ENCODE data around the gene TUT7.
A peak's percentile ranks its signal among the peaks of the same experiment; 100 is the strongest.

TUT7 gene

DNA sequence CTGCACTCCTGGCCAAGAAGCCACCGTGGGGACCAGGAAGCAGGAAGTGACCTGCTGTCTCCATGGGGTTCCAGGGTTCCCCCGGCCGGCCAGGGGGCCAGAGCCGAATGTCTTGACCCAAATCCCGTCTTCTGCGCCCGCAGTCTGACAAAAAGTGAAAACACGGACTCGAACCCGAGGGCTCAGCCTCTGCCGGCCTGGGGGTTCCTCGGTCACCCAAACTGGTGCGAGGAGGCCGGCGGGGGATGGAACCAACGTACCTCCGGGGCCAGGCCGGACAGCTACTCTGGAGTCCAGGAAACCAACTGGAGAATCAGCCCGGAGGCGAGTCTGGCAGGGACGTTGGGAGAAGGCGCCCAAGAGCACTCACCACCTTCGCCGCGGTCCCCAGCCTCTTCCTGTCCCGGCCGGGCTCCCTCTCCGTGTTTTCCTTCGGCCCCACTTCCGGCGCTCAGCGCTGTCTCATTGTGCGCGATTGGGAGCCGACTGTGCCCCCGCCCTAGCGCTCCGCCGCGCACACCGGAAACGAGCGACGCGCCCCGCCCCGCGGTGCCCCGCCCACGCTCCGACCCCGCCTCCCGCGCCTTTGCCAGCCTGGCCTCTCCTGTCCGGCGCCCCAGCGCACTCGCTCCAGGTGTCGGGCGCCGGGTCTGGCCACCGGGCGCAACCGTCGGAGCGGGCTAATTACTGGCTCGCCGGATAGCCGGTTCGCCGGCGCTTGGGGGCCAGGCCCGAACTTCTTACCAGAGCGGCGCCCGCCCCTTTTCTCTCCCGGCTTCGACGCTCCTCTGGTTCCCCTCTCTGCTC is at the start of gene TUT7 (continued):
- TF ChIP-seq, protein P1, sequence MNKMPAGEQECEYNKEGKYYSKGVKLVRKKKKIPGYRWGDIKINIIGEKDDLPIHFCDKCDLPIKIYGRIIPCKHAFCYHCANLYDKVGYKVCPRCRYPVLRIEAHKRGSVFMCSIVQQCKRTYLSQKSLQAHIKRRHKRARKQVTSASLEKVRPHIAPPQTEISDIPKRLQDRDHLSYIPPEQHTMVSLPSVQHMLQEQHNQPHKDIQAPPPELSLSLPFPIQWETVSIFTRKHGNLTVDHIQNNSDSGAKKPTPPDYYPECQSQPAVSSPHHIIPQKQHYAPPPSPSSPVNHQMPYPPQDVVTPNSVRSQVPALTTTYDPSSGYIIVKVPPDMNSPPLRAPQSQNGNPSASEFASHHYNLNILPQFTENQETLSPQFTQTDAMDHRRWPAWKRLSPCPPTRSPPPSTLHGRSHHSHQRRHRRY (tag by site-specific recombination; IDR thresholded peaks at IDR 0.05), result no peak
- TF ChIP-seq, protein P2, sequence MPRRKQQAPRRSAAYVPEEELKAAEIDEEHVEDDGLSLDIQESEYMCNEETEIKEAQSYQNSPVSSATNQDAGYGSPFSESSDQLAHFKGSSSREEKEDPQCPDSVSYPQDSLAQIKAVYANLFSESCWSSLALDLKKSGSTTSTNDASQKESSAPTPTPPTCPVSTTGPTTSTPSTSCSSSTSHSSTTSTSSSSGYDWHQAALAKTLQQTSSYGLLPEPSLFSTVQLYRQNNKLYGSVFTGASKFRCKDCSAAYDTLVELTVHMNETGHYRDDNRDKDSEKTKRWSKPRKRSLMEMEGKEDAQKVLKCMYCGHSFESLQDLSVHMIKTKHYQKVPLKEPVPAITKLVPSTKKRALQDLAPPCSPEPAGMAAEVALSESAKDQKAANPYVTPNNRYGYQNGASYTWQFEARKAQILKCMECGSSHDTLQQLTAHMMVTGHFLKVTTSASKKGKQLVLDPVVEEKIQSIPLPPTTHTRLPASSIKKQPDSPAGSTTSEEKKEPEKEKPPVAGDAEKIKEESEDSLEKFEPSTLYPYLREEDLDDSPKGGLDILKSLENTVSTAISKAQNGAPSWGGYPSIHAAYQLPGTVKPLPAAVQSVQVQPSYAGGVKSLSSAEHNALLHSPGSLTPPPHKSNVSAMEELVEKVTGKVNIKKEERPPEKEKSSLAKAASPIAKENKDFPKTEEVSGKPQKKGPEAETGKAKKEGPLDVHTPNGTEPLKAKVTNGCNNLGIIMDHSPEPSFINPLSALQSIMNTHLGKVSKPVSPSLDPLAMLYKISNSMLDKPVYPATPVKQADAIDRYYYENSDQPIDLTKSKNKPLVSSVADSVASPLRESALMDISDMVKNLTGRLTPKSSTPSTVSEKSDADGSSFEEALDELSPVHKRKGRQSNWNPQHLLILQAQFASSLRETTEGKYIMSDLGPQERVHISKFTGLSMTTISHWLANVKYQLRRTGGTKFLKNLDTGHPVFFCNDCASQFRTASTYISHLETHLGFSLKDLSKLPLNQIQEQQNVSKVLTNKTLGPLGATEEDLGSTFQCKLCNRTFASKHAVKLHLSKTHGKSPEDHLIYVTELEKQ (tag by site-specific recombination; IDR thresholded peaks at IDR 0.05; ENCODE audit: borderline replicate concordance), result peak; percentile 63
- no peak for TF ChIP-seq ZNF19 (tag by site-specific recombination; IDR thresholded peaks at IDR 0.05; ENCODE audit: low read depth)
- TF ChIP-seq ZNF837 (tag by site-specific recombination; IDR thresholded peaks at IDR 0.05), result 0 out of 2 replicates have a peak, but pooled peaks have one; percentile 37
- peak; percentile 87 for TF ChIP-seq ZEB2 (tag by site-specific recombination; IDR thresholded peaks at IDR 0.05)
- no peak for TF ChIP-seq ZNF433 (tag by site-specific recombination; IDR thresholded peaks at IDR 0.05; ENCODE audit: low read depth)
- TF ChIP-seq, protein P3, sequence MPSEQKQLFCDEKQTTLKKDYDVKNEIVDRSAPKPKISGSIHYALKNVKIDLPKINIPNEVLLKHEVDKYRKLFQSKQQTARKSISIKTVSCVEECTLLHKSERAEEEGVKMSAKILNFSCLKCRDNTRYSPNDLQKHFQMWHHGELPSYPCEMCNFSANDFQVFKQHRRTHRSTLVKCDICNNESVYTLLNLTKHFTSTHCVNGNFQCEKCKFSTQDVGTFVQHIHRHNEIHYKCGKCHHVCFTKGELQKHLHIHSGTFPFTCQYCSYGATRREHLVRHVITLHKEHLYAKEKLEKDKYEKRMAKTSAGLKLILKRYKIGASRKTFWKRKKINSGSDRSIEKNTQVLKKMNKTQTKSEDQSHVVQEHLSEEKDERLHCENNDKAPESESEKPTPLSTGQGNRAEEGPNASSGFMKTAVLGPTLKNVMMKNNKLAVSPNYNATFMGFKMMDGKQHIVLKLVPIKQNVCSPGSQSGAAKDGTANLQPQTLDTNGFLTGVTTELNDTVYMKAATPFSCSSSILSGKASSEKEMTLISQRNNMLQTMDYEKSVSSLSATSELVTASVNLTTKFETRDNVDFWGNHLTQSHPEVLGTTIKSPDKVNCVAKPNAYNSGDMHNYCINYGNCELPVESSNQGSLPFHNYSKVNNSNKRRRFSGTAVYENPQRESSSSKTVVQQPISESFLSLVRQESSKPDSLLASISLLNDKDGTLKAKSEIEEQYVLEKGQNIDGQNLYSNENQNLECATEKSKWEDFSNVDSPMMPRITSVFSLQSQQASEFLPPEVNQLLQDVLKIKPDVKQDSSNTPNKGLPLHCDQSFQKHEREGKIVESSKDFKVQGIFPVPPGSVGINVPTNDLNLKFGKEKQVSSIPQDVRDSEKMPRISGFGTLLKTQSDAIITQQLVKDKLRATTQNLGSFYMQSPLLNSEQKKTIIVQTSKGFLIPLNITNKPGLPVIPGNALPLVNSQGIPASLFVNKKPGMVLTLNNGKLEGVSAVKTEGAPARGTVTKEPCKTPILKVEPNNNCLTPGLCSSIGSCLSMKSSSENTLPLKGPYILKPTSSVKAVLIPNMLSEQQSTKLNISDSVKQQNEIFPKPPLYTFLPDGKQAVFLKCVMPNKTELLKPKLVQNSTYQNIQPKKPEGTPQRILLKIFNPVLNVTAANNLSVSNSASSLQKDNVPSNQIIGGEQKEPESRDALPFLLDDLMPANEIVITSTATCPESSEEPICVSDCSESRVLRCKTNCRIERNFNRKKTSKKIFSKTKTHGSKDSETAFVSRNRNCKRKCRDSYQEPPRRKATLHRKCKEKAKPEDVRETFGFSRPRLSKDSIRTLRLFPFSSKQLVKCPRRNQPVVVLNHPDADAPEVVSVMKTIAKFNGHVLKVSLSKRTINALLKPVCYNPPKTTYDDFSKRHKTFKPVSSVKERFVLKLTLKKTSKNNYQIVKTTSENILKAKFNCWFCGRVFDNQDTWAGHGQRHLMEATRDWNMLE (tag by site-specific recombination; conservative IDR thresholded peaks at IDR 0.05; ENCODE audit: low read depth), result peak; percentile 47; the same call in 1 of the 2 replicates
- TF ChIP-seq, protein P4, sequence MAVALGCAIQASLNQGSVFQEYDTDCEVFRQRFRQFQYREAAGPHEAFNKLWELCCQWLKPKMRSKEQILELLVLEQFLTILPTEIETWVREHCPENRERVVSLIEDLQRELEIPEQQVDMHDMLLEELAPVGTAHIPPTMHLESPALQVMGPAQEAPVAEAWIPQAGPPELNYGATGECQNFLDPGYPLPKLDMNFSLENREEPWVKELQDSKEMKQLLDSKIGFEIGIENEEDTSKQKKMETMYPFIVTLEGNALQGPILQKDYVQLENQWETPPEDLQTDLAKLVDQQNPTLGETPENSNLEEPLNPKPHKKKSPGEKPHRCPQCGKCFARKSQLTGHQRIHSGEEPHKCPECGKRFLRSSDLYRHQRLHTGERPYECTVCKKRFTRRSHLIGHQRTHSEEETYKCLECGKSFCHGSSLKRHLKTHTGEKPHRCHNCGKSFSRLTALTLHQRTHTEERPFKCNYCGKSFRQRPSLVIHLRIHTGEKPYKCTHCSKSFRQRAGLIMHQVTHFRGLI (tag by site-specific recombination; IDR thresholded peaks at IDR 0.05), result peak; percentile 35
- TF ChIP-seq ZBTB17 (tag by site-specific recombination; IDR thresholded peaks at IDR 0.05), result peak; percentile 79
- no peak for TF ChIP-seq ZNF548 (tag by site-specific recombination; IDR thresholded peaks at IDR 0.05)
- TF ChIP-seq, protein P5, sequence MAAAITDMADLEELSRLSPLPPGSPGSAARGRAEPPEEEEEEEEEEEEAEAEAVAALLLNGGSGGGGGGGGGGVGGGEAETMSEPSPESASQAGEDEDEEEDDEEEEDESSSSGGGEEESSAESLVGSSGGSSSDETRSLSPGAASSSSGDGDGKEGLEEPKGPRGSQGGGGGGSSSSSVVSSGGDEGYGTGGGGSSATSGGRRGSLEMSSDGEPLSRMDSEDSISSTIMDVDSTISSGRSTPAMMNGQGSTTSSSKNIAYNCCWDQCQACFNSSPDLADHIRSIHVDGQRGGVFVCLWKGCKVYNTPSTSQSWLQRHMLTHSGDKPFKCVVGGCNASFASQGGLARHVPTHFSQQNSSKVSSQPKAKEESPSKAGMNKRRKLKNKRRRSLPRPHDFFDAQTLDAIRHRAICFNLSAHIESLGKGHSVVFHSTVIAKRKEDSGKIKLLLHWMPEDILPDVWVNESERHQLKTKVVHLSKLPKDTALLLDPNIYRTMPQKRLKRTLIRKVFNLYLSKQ (tag by site-specific recombination; IDR thresholded peaks at IDR 0.05; ENCODE audit: borderline replicate concordance), result no peak
- TF ChIP-seq KLF1 (tag by site-specific recombination; IDR thresholded peaks at IDR 0.05), result peak; percentile 84
- TF ChIP-seq ZNF302 (tag by site-specific recombination; IDR thresholded peaks at IDR 0.05; ENCODE audit: low read depth), result no peak
- TF ChIP-seq ZIC2 (tag by site-specific recombination; IDR thresholded peaks at IDR 0.05), result peak; percentile 73
- peak; percentile 99 for TF ChIP-seq KLF9 (tag by site-specific recombination; IDR thresholded peaks at IDR 0.05; ENCODE audit: low read depth)
- TF ChIP-seq, protein P6, sequence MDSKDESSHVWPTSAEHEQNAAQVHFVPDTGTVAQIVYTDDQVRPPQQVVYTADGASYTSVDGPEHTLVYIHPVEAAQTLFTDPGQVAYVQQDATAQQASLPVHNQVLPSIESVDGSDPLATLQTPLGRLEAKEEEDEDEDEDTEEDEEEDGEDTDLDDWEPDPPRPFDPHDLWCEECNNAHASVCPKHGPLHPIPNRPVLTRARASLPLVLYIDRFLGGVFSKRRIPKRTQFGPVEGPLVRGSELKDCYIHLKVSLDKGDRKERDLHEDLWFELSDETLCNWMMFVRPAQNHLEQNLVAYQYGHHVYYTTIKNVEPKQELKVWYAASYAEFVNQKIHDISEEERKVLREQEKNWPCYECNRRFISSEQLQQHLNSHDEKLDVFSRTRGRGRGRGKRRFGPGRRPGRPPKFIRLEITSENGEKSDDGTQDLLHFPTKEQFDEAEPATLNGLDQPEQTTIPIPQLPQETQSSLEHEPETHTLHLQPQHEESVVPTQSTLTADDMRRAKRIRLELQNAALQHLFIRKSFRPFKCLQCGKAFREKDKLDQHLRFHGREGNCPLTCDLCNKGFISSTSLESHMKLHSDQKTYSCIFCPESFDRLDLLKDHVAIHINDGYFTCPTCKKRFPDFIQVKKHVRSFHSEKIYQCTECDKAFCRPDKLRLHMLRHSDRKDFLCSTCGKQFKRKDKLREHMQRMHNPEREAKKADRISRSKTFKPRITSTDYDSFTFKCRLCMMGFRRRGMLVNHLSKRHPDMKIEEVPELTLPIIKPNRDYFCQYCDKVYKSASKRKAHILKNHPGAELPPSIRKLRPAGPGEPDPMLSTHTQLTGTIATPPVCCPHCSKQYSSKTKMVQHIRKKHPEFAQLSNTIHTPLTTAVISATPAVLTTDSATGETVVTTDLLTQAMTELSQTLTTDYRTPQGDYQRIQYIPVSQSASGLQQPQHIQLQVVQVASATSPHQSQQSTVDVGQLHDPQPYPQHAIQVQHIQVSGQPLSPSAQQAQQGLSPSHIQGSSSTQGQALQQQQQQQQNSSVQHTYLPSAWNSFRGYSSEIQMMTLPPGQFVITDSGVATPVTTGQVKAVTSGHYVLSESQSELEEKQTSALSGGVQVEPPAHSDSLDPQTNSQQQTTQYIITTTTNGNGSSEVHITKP (tag by site-specific recombination; IDR thresholded peaks at IDR 0.05), result peak; percentile 75
- no peak for TF ChIP-seq HOXA7 (CRISPR knock-in tag; IDR thresholded peaks at IDR 0.05; ENCODE audit: borderline replicate concordance)
- TF ChIP-seq REPIN1 (tag by site-specific recombination; IDR thresholded peaks at IDR 0.05; ENCODE audit: low read depth), result no peak
- no peak for TF ChIP-seq ZNF248 (tag by site-specific recombination; IDR thresholded peaks at IDR 0.05)
- TF ChIP-seq ZNF423 (tag by site-specific recombination; IDR thresholded peaks at IDR 0.05), result peak; percentile 78
